Measurements from ENCODE around the gene U2AF1L4.

The U2AF1L4 gene

DNA sequence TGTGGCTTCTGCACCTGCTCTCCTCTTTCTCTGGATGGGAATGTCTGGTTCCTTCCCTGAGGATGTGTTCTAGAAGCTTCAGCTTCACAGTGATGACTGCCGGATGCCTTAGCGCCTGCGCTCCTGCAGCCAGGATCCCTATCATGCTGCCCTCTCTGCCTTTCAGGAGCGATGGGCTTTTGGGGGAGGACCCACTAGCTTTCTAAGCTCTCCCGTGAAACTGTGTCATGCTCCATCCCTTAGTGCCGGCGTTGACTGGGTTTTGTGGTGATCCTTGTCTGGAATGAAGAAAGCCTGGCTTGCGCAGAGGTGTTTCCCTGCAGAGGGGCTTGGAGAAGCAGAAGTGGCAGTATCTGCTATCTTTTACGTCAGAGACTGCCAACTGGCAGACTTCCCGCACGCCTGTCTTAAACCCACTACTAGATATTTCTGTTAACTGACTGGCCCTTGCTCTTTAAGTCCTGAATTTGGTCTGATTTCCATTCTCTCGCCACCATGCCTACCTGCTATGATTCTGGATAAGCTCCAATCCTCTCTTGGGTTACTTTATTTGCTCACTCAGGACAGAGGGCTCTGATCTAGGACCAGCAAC is 31.2 kb downstream of the U2AF1L4 start:
- H3K27ac ChIP-seq, result no peak overlapping the region
- TF ChIP-seq ZFX (IDR thresholded peaks at IDR 0.05), result no peak
- TF ChIP-seq, protein P1, sequence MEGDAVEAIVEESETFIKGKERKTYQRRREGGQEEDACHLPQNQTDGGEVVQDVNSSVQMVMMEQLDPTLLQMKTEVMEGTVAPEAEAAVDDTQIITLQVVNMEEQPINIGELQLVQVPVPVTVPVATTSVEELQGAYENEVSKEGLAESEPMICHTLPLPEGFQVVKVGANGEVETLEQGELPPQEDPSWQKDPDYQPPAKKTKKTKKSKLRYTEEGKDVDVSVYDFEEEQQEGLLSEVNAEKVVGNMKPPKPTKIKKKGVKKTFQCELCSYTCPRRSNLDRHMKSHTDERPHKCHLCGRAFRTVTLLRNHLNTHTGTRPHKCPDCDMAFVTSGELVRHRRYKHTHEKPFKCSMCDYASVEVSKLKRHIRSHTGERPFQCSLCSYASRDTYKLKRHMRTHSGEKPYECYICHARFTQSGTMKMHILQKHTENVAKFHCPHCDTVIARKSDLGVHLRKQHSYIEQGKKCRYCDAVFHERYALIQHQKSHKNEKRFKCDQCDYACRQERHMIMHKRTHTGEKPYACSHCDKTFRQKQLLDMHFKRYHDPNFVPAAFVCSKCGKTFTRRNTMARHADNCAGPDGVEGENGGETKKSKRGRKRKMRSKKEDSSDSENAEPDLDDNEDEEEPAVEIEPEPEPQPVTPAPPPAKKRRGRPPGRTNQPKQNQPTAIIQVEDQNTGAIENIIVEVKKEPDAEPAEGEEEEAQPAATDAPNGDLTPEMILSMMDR (conservative IDR thresholded peaks at IDR 0.05), result no peak

DNA sequence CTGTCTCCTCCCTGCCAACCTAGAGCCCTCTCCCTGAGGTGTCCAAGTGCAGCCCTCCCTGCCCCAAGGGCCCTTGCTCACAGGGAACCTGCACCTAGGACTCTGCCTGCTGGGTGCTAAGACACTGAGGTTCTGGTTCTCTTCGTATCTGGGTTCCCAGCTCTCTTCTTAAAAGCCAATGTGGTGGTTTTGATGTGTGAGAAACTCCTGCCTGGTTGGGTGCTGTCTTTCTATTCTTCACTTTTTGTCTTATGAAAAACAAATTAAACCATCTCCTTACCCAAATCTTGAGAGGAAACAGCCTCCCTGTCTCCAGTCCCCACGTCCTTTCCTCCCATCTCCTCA is 31.7 kb downstream of the U2AF1L4 start:
- TF ChIP-seq ZFX (IDR thresholded peaks at IDR 0.05), result no peak
- TF ChIP-seq, protein P1 (conservative IDR thresholded peaks at IDR 0.05), result no peak

DNA sequence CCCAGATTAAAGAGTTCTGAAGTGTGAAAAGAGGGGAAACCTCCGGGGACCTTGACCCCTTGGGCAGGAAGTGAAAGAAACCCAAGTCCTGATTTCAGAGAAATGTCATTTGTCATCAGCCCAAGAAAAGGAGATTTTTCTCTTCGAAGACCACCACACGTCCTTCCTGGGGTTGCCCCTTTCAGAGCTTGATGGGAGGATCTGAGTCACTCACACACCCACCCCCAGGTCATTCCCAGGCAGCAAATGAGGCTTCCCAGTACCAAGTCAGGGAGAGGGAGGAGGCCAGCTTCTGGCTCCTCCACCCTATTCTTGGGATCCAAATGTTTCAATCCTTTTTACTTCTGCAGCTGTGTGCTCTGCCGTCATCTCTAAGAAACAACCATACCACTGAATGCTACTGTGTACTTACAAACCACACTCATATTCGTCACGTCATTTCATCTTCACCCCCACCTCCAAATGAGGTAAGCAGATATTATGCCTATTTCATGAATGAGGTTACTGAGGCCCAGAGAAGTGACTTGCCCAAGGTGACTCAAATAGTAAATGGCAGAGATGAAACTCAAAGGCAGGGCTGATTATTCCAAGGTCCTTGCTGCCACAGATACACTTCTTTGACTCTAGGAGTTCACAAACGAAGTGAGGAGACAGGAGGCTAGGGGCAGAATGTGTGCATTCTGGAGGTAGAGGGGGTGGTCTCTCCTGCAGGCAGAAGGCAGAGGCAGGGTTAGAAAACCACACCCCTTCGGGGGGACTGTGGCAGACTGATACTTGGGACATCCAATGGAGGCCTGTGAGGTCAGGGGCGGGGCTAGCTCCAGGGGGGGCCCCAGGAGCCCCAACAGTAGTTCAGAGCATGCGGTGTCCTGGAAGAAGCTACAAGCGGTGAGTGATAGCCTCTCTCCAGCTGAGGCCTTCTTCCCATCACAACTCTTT is 32.4 kb downstream of the U2AF1L4 start:
- TF ChIP-seq ZFX (IDR thresholded peaks at IDR 0.05), result no peak
- TF ChIP-seq, protein P1 (conservative IDR thresholded peaks at IDR 0.05), result no peak
- H3K27ac ChIP-seq, result no peak overlapping the region

More for the DNA sequence above, 31.7 kb downstream of the U2AF1L4 start:
- H3K27ac ChIP-seq, result no peak overlapping the region

DNA sequence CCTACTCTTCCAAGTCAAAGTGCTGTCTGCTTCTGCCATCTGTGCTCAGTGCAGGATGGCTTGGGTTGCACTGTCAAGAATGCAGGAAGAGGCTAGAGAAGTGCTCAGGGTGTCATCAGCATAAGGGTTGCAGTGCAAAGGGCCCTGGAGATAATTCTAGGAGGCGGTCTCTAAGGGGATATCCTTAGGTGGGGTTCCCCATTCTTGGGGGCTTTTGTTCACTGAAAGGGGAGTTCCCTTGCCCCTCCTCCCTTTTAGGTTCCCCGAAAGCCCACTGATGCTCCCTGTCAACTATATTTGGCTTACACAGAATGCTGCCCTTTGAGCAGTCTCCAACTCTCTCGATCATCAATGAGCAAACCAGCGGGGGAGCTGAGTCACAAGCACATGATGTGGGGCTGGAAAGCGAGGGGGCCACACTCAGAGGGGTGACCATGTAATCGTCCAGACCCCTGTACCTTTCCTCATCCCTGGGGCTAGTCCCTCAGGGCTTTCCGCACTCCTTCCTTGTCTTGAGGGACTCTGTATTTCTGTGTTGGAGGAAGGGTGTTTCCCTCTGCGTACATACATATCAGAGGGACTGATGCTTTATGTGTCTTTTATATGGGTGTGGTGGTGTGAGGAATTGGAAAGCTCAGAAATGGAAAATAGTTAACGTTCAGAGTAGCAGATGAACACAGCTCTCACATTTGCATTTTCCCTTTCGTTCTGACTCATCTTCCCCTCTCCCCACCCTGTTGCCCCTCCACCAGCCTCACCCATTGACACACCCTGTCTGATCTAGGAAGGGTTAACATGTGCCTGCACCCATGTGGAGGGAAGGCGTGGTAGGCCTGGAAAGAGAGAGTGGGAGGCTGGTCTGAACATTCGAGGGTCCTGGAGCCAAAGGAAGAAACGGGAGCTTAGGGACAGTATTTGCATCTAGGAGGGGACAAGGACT is 34.2 kb downstream of the U2AF1L4 start:
- TF ChIP-seq ZFX (IDR thresholded peaks at IDR 0.05), result no peak
- TF ChIP-seq, protein P1 (conservative IDR thresholded peaks at IDR 0.05), result no peak
- no peak overlapping the region for H3K27ac ChIP-seq

DNA sequence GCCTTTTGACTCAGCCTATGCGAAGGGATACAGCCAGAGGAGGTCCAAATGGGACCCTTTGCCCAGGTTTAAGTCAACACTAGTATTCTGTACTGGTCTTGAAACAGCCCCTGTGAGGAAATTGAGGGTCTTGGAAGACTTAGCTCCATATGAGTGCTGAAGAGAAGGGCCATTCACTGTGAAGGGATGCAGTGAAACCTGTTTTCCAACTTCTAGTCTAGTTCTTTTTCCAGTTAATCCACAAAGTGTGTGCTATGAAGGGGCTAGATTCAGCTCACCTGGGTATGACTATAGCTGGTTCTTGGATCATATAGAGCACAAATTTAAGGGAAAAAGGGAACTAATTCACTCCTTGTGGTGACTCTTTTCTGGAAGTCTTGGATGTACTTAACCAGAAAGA is 36.8 kb downstream of the U2AF1L4 start:
- TF ChIP-seq ZFX (IDR thresholded peaks at IDR 0.05), result no peak
- TF ChIP-seq, protein P1 (conservative IDR thresholded peaks at IDR 0.05), result no peak
- no peak overlapping the region for H3K27ac ChIP-seq

DNA sequence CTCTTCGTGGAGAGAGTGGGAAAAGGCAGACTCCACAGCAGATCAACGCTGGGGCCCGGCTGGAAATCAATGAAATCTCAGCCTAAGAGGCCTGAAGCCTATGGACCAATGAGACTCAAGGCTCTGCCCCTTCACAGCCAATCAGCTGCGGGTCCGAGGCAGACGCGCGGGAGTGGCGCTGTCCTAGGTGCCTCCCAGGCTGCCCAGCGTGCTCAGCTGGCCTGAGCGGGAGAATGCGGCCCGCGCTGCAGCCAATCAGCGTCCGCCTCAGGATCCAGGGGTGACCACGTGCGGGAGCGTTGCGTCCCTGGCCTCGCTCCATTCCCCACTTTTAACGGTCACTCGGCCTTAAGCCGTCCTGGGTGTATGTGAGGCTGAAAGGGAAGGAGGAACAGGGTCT is 41.0 kb downstream of the U2AF1L4 start, which contains the start of gene ZBTB32:
Gene ZBTB32, plus strand, starts transcription at position 341 of the 400 bp plus-strand sequence. CDS start 10,069 bp downstream, outside the sequence.
- H3K27ac ChIP-seq, result no peak within 1 kb of the TSS
- TF ChIP-seq, protein P1 (conservative IDR thresholded peaks at IDR 0.05), result no peak
- TF ChIP-seq ZFX (IDR thresholded peaks at IDR 0.05), result no peak

Data from C4-2B (cell line).